ENCODE results near the gene RAB21. TPM values are rescaled to one million over a fixed set of nuclear protein-coding genes. Genes with fewer than 3 reads are reported as not detected.

The RAB21 gene
- total RNA-seq, 1 experiment from 2014 or later = 8.0 TPM

- Histone ChIP-seq H3K9ac (ENCODE audit: low read length) (no peak overlapping the region), H3K27ac (ENCODE audit: low read length) (no peak overlapping the region), H3K9me2 (replicated peaks; ENCODE audit: insufficient read depth, low read length) (no peaks in the 10 kb centered on the region), H3K4me2 (ENCODE audit: low read depth, low read length, poor library complexity, severe bottlenecking) (no peak overlapping the region), H3K79me2 (ENCODE audit: low read length) (no peaks in the 10 kb centered on the region), H3K4me3 (ENCODE audit: low read length) (no peak overlapping the region), H3K9me3 (ENCODE audit: low read length) (no peaks in the 10 kb centered on the region), H3K4me1 (ENCODE audit: low read length) (peaks cover 5% of the 10 kb centered on the region; the same call in 1 of the 2 replicates), H3K27me3 (ENCODE audit: low read length) (no peaks in the 10 kb centered on the region), H3K36me3 (ENCODE audit: insufficient read depth, low read length) (no peaks in the 10 kb centered on the region), H4K20me1 (ENCODE audit: insufficient read depth, low read depth, low read length) (no peaks in the 10 kb centered on the region), H2AFZ (ENCODE audit: low read length) (no peak overlapping the region)
- no peak for DNase-seq
These were observed 10.0 kb upstream of the RAB21 start for GRCh38 chr12:71744522-71745300.

GRCh38 chr12:71746974-71747611 lies 7.6 kb upstream of the RAB21 start:
- no peaks in the 10 kb centered on the region for H3K36me3 ChIP-seq (ENCODE audit: insufficient read depth, low read length)

GRCh38 chr12:71748081-71748850 lies 6.4 kb upstream of the RAB21 start:
- H3K27me3 ChIP-seq (ENCODE audit: low read length) = no peaks in the 10 kb centered on the region

More at GRCh38 chr12:71746974-71747611, 7.6 kb upstream of the RAB21 start:
- Histone ChIP-seq H3K79me2 (ENCODE audit: low read length) (no peaks in the 10 kb centered on the region), H3K9me2 (replicated peaks; ENCODE audit: insufficient read depth, low read length) (no peaks in the 10 kb centered on the region), H3K9me3 (ENCODE audit: low read length) (no peaks in the 10 kb centered on the region), H3K4me2 (ENCODE audit: low read depth, low read length, poor library complexity, severe bottlenecking) (peak overlapping the region; percentile 3), H3K27me3 (ENCODE audit: low read length) (no peaks in the 10 kb centered on the region), H3K4me1 (ENCODE audit: low read length) (peaks cover 5% of the 10 kb centered on the region; the same call in 1 of the 2 replicates), H3K9ac (ENCODE audit: low read length) (no peak overlapping the region), H3K4me3 (ENCODE audit: low read length) (no peak overlapping the region), H4K20me1 (ENCODE audit: insufficient read depth, low read depth, low read length) (no peaks in the 10 kb centered on the region), H3K27ac (ENCODE audit: low read length) (no peak overlapping the region), H2AFZ (ENCODE audit: low read length) (peak overlapping the region; percentile 53; the same call in 1 of the 2 replicates)
- DNase-seq = peak; percentile 87

DNA sequence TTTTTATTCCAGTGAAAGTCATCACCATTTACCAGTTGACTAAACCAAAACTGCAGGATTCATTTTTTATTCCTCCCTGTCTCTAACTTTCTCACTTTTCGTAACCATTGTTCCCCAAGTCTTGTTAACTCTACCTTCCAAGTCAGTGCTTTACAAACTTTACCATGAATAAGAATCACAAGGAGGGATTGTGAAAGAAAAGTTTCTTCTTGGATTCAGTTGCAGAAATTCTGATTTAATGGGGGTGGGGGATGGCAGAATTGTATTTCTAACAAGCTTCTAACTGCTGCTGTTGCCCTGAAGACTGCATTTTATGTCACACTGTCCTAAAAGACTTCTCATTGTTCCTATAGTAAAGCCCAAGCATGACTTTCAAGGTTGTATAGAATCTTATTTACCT lies 5.0 kb upstream of the RAB21 start:
- Histone ChIP-seq H3K4me3 (ENCODE audit: low read length) (no peak overlapping the region), H3K9ac (ENCODE audit: low read length) (no peak overlapping the region), H3K27ac (ENCODE audit: low read length) (no peak overlapping the region), H3K4me1 (ENCODE audit: low read length) (peaks cover 10% of the 10 kb centered on the region), H3K9me3 (ENCODE audit: low read length) (no peaks in the 10 kb centered on the region), H3K9me2 (replicated peaks; ENCODE audit: insufficient read depth, low read length) (no peaks in the 10 kb centered on the region), H4K20me1 (ENCODE audit: insufficient read depth, low read depth, low read length) (no peaks in the 10 kb centered on the region), H3K79me2 (ENCODE audit: low read length) (no peaks in the 10 kb centered on the region; the same call in 1 of the 2 replicates), H2AFZ (ENCODE audit: low read length) (no peak overlapping the region), H3K4me2 (ENCODE audit: low read depth, low read length, poor library complexity, severe bottlenecking) (no peak overlapping the region), H3K27me3 (ENCODE audit: low read length) (no peaks in the 10 kb centered on the region), H3K36me3 (ENCODE audit: insufficient read depth, low read length) (no peaks in the 10 kb centered on the region)
- peak; percentile 27 for DNase-seq

More at GRCh38 chr12:71748081-71748850, 6.4 kb upstream of the RAB21 start:
- Histone ChIP-seq H3K9me2 (replicated peaks; ENCODE audit: insufficient read depth, low read length) (no peaks in the 10 kb centered on the region), H3K36me3 (ENCODE audit: insufficient read depth, low read length) (no peaks in the 10 kb centered on the region), H4K20me1 (ENCODE audit: insufficient read depth, low read depth, low read length) (no peaks in the 10 kb centered on the region), H3K79me2 (ENCODE audit: low read length) (no peaks in the 10 kb centered on the region), H3K4me1 (ENCODE audit: low read length) (peaks cover 5% of the 10 kb centered on the region; the same call in 1 of the 2 replicates), H3K4me2 (ENCODE audit: low read depth, low read length, poor library complexity, severe bottlenecking) (no peak overlapping the region), H2AFZ (ENCODE audit: low read length) (no peak overlapping the region), H3K27ac (ENCODE audit: low read length) (no peak overlapping the region), H3K9ac (ENCODE audit: low read length) (no peak overlapping the region), H3K4me3 (ENCODE audit: low read length) (no peak overlapping the region), H3K9me3 (ENCODE audit: low read length) (no peaks in the 10 kb centered on the region)
- DNase-seq = peak; percentile 17

DNA sequence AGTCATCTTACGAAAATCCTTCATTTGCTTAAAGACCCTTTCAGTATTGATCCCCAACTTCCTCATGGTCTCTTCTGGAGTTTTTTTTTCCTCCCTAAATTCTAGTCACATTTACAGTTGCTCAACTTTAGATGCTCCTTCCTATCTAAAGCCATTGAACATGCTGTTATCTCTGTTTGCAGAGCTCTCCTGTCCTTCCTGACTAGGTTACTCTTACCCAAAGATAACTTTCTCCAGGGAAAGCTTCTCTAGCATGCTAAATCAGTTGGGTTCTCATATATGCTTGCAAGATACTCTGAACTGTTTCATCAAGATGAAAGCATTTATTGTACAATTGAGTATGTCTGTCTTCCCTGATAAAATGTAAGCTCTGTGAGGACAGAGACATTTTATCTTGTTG lies 1.8 kb upstream of the RAB21 start:
- H3K27ac ChIP-seq (ENCODE audit: low read length) = no peak overlapping the region
- DNase-seq = no peak
- H3K4me1 ChIP-seq (ENCODE audit: low read length) = peaks cover 17% of the 10 kb centered on the region
- no peaks in the 10 kb centered on the region for H3K9me2 ChIP-seq (replicated peaks; ENCODE audit: insufficient read depth, low read length)
- peaks cover 16% of the 10 kb centered on the region for H3K36me3 ChIP-seq (ENCODE audit: insufficient read depth, low read length)
- peaks cover 29% of the 10 kb centered on the region for H3K79me2 ChIP-seq (ENCODE audit: low read length)
- H3K4me3 ChIP-seq (ENCODE audit: low read length) = no peak overlapping the region
- H4K20me1 ChIP-seq (ENCODE audit: insufficient read depth, low read depth, low read length) = no peaks in the 10 kb centered on the region; the same call in 1 of the 2 replicates
- H3K9ac ChIP-seq (ENCODE audit: low read length) = no peak overlapping the region
- no peak overlapping the region for H3K4me2 ChIP-seq (ENCODE audit: low read depth, low read length, poor library complexity, severe bottlenecking)
- H3K27me3 ChIP-seq (ENCODE audit: low read length) = no peaks in the 10 kb centered on the region
- H3K9me3 ChIP-seq (ENCODE audit: low read length) = peaks cover 4% of the 10 kb centered on the region; the same call in 1 of the 2 replicates
- H2AFZ ChIP-seq (ENCODE audit: low read length) = no peak overlapping the region

DNA sequence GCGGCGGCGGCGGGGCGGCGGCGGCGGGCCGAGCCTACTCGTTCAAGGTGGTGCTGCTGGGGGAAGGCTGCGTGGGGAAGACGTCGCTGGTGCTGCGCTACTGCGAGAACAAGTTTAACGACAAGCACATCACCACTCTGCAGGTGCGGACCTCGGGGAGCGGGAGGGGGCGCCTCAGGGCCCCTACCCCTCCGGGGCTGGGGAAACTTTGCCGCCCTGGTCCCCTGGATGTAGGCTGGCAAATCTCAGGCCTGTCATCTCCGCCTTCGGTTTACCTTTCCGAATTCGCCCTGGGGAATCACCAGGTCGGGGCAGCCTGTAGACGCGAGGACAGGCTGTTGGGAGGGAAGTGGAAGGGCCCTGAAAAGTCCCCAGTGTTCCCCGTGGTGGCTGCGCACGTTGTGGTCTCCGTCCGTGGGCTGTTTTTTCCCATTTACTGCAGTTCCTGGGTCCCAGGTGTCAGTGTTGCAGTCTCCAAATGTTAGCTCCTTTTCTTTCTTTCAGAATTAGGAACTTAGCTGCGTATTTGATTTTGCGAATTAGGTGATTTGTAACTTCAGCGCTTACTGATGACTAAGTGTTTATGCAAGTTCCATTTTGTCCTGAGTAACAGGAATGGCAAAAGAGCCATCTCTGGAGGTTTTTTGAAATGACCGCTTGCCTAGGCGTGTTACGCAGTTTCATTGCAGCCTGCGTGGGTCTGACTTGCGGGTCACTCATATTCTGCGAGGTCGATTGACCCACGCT lies 656 bp downstream of the RAB21 start:
- peaks cover 17% of the 10 kb centered on the region for H3K4me1 ChIP-seq (ENCODE audit: low read length)
- no peaks in the 10 kb centered on the region for H3K27me3 ChIP-seq (ENCODE audit: low read length)
- H2AFZ ChIP-seq (ENCODE audit: low read length) = no peak overlapping the region
- H4K20me1 ChIP-seq (ENCODE audit: insufficient read depth, low read depth, low read length) = no peaks in the 10 kb centered on the region; the same call in 1 of the 2 replicates
- H3K36me3 ChIP-seq (ENCODE audit: insufficient read depth, low read length) = peaks cover 40% of the 10 kb centered on the region
- peaks cover 23% of the 10 kb centered on the region for H3K9me3 ChIP-seq (ENCODE audit: low read length)
- peaks cover 53% of the 10 kb centered on the region for H3K79me2 ChIP-seq (ENCODE audit: low read length)
- no peaks in the 10 kb centered on the region for H3K9me2 ChIP-seq (replicated peaks; ENCODE audit: insufficient read depth, low read length)
- peak overlapping the region; percentile 90 for H3K9ac ChIP-seq (ENCODE audit: low read length)
- peak overlapping the region; percentile 87 for H3K4me3 ChIP-seq (ENCODE audit: low read length)
- H3K27ac ChIP-seq (ENCODE audit: low read length) = no peak overlapping the region
- DNase-seq = peak; percentile 66
- H3K4me2 ChIP-seq (ENCODE audit: low read depth, low read length, poor library complexity, severe bottlenecking) = peak overlapping the region; percentile 88

- peak overlapping the region; percentile 90 for H3K9ac ChIP-seq (ENCODE audit: low read length)
- H3K9me3 ChIP-seq (ENCODE audit: low read length) = peaks cover 29% of the 10 kb centered on the region
- H2AFZ ChIP-seq (ENCODE audit: low read length) = no peak overlapping the region
- H3K36me3 ChIP-seq (ENCODE audit: insufficient read depth, low read length) = peaks cover 49% of the 10 kb centered on the region
- no peak for DNase-seq
- no peak overlapping the region for H3K27ac ChIP-seq (ENCODE audit: low read length)
- no peaks in the 10 kb centered on the region for H3K9me2 ChIP-seq (replicated peaks; ENCODE audit: insufficient read depth, low read length)
- peak overlapping the region; percentile 87 for H3K4me3 ChIP-seq (ENCODE audit: low read length)
- H3K79me2 ChIP-seq (ENCODE audit: low read length) = peaks cover 62% of the 10 kb centered on the region
- H3K27me3 ChIP-seq (ENCODE audit: low read length) = no peaks in the 10 kb centered on the region
- H4K20me1 ChIP-seq (ENCODE audit: insufficient read depth, low read depth, low read length) = no peaks in the 10 kb centered on the region; the same call in 1 of the 2 replicates
- peaks cover 17% of the 10 kb centered on the region for H3K4me1 ChIP-seq (ENCODE audit: low read length)
- H3K4me2 ChIP-seq (ENCODE audit: low read depth, low read length, poor library complexity, severe bottlenecking) = peak overlapping the region; percentile 88
These were observed 1.5 kb downstream of the RAB21 start for GRCh38 chr12:71756054-71756690.
